HEK293 (cell line): Measurements from ENCODE around the gene OPRM1.

ENCODE experiments used
- CTCF ChIP-seq: fragments of 450-650 bp; formaldehyde crosslinking; IDR thresholded peaks from 2 replicates; pipeline ENCODE4 v1.5.1; 2016; ENCODE audit warnings: missing biosample characterization, missing genetic modification characterization
- PATZ1 ChIP-seq: fragments of 450-650 bp; formaldehyde crosslinking; IDR thresholded peaks from 2 replicates; pipeline ENCODE4 v1.5.1; 2016; ENCODE audit warnings: missing biosample characterization, missing genetic modification characterization
- YY1 ChIP-seq: fragments of 450-650 bp; formaldehyde crosslinking; IDR thresholded peaks from 2 replicates; pipeline ENCODE4 v1.5.1; 2018; ENCODE audit warnings: missing biosample characterization, missing genetic modification characterization
- ZNF10 ChIP-seq: fragments of 450-650 bp; formaldehyde crosslinking; IDR thresholded peaks from 2 replicates; pipeline ENCODE4 v1.5.1; 2017; ENCODE audit warnings: missing biosample characterization, missing genetic modification characterization
- ZNF311 ChIP-seq: fragments of 450-650 bp; formaldehyde crosslinking; IDR thresholded peaks from 2 replicates; pipeline ENCODE4 v1.5.1; 2017; ENCODE audit warnings: missing biosample characterization, missing genetic modification characterization, borderline replicate concordance
- ZNF398 ChIP-seq: fragments of 450-650 bp; formaldehyde crosslinking; IDR thresholded peaks from 2 replicates; pipeline ENCODE4 v1.5.1; 2017; ENCODE audit warnings: missing biosample characterization, missing genetic modification characterization
- ZNF501 ChIP-seq: fragments of 450-650 bp; formaldehyde crosslinking; IDR thresholded peaks from 2 replicates; pipeline ENCODE4 v1.5.1; 2016; ENCODE audit warnings: missing biosample characterization, missing genetic modification characterization
- TF ChIP-seq, protein P1 (sequence below): fragments of 450-650 bp; formaldehyde crosslinking; optimal IDR thresholded peaks from 2 replicates; pipeline ENCODE3; 2016; ENCODE audit warnings: missing biosample characterization, mild to moderate bottlenecking, missing genetic modification characterization
- TF ChIP-seq, protein P2 (sequence below): fragments of 450-650 bp; formaldehyde crosslinking; IDR thresholded peaks from 2 replicates; pipeline ENCODE4 v1.5.1; 2016; ENCODE audit warnings: missing biosample characterization, missing genetic modification characterization

DNA sequence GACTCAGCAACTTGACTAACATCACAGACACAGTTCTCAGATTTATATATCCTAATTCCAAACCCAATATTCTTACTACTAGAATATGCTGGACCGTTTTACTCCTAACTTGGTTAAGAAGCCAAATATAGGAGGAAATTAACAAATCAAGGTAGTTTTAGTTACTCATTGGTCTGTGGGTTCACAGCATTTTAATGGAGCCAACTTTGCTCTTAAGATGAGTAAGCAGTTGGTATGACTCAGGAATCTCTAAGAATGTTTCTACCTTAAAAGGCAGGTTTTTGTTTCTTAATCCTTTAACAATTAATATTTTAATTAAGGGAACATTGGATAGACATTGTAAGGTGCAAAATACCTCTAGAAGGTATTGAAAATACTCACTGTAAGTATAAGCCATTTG, 31.6 kb downstream of the OPRM1 start:
- TF ChIP-seq CTCF (tag by site-specific recombination) (no peak), ZNF311 (tag by site-specific recombination) (no peak), PATZ1 (no peak), ZNF10 (no peak), ZNF501 (tag by site-specific recombination) (no peak), ZNF398 (tag by site-specific recombination) (no peak), YY1 (no peak)
- TF ChIP-seq, protein P1, sequence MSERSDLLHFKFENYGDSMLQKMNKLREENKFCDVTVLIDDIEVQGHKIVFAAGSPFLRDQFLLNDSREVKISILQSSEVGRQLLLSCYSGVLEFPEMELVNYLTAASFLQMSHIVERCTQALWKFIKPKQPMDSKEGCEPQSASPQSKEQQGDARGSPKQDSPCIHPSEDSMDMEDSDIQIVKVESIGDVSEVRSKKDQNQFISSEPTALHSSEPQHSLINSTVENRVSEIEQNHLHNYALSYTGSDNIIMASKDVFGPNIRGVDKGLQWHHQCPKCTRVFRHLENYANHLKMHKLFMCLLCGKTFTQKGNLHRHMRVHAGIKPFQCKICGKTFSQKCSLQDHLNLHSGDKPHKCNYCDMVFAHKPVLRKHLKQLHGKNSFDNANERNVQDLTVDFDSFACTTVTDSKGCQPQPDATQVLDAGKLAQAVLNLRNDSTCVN (tag by site-specific recombination) = no peak
- TF ChIP-seq, protein P2, sequence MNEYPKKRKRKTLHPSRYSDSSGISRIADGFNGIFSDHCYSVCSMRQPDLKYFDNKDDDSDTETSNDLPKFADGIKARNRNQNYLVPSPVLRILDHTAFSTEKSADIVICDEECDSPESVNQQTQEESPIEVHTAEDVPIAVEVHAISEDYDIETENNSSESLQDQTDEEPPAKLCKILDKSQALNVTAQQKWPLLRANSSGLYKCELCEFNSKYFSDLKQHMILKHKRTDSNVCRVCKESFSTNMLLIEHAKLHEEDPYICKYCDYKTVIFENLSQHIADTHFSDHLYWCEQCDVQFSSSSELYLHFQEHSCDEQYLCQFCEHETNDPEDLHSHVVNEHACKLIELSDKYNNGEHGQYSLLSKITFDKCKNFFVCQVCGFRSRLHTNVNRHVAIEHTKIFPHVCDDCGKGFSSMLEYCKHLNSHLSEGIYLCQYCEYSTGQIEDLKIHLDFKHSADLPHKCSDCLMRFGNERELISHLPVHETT (tag by site-specific recombination) = no peak
